Fibroblast of the aortic adventitia (primary cell): ENCODE data around the gene RNF149. TPM values are rescaled to one million over a fixed set of nuclear protein-coding genes. Genes with fewer than 3 reads are reported as not detected.
A peak's percentile ranks its signal among the peaks of the same experiment; 100 is the strongest.
"Not testable (repeated sequence)": the region's sequence is repeated elsewhere in the genome, so short reads cannot be mapped to it uniquely, and the experiment has no call there.

Experiments
- DNase-seq: peaks from one replicate; pipeline ENCODE4 v3.0.0-alpha.2; 2010; ENCODE audit warnings: low read depth
- H3K4me3 ChIP-seq: 2 replicates; pipeline ENCODE4 v1.5.1; 2011; ENCODE audit warnings: low read depth, mild to moderate bottlenecking, control low read depth, low read length, moderate library complexity
- total RNA-seq: library from RNA; depleted of rRNA; stranded (reverse); fragments of >200 nt; gene quantifications from 2 replicates; pipeline ENCODE4 v1.2.3, GENCODE V29; 2012; ENCODE audit warnings: low replicate concordance
- TF ChIP-seq, protein P1 (sequence below): IDR thresholded peaks from 2 replicates; pipeline ENCODE4 v1.5.1; 2011; ENCODE audit warnings: mild to moderate bottlenecking, low read length, control low read depth, inconsistent platforms; ENCODE audit not compliant: insufficient read depth

Gene RNF149
- total RNA-seq, 1 donor, result 50.7 TPM

DNA sequence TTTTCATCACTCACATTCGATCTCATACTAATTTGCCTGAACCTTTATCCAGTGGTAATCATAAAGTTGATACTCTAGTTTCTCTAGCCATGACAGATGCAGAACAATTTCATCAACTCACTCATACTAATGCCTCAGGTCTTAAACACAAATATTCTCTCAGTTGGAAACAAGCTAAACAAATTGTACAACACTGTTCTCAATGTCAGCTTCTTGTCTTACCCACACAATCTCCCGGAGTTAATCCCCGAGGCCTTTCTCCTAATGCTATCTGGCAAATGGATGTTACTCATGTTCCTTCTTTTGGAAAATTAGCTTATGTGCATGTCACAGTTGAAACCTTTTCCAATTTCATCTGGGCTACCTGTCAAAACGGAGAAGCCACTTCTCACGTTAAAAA, 67.3 kb downstream of the RNF149 start:
- TF ChIP-seq, protein P1, sequence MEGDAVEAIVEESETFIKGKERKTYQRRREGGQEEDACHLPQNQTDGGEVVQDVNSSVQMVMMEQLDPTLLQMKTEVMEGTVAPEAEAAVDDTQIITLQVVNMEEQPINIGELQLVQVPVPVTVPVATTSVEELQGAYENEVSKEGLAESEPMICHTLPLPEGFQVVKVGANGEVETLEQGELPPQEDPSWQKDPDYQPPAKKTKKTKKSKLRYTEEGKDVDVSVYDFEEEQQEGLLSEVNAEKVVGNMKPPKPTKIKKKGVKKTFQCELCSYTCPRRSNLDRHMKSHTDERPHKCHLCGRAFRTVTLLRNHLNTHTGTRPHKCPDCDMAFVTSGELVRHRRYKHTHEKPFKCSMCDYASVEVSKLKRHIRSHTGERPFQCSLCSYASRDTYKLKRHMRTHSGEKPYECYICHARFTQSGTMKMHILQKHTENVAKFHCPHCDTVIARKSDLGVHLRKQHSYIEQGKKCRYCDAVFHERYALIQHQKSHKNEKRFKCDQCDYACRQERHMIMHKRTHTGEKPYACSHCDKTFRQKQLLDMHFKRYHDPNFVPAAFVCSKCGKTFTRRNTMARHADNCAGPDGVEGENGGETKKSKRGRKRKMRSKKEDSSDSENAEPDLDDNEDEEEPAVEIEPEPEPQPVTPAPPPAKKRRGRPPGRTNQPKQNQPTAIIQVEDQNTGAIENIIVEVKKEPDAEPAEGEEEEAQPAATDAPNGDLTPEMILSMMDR, result no peak
- no peak overlapping the region for H3K4me3 ChIP-seq
- no peak for DNase-seq

DNA sequence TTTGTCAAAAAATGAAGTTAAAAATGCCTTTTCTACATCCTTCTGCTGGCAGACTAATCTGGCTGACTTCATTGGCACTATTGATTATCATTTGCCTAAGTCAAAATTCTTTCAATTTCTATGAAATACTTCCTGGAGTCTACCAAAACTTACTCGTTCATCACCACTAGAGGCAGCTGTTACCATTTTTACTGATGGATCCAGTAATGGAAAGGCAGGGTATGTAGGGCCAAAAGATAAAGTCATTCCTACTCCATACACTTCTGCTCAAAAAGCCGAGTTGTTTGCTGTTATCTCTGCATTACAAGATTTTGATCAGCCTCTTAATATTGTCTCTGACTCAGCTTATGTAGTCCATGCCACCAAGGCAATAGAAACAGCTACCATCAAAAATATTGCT, 67.8 kb downstream of the RNF149 start:
- TF ChIP-seq, protein P1, result peak; percentile 63
- not testable (repeated sequence) for H3K4me3 ChIP-seq
- DNase-seq, result peak; percentile 38

DNA sequence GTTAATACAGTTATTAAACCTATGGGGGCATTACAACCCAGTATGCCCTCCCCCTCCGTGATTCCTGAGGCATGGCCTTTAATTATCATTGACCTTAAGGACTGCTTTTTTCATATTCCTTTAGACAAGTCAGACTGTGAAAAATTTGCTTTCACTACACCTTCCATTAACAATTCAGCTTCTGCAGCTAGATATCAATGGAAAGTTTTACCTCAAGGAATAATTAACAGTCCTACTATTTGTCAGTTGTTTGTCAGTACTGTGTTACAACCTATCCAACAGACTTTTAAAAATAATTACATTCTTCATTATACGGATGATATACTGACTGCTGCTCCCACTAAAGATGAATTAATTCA, 68.8 kb downstream of the RNF149 start:
- not testable (repeated sequence) for H3K4me3 ChIP-seq

DNA sequence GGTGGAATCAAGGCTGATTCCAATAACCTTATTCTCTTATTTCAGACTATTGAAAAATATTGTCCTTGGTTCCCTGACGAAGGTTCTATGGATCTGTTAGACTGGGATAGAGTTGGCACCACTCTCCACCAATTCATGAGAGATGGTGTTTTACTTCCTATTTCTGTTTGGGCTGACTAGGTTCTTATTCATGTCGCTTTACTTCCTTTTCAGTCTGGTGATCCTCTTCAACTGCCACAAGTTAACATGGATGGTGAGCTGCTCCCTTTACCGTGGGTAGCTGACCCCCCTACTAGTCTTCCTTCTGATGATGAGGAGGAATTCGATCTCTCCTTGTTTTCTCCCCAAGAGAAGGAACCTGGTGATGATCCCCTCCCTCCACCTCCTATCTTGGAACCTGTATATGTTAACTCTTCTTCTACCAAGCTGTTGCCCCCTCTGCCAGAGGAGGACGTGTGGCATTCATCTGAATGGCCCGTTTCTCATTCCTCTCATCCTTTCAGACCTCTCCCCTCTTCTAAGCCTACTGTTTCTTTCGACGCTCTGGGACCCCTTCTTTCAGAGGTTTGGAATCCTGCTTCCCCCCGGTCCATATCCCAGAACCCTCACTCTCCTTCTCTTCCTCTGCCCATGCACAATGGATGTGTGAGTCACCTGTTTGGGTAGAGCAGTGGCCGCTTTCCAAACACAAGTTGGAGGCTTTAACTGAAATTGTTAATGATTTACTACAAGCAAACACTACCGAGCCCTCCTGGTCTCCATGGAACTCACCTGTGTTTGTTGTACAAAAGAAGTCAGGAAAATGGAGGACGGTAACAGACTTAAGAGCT, 69.4 kb downstream of the RNF149 start:
- H3K4me3 ChIP-seq, result no peak overlapping the region

More for the DNA sequence above, 68.8 kb downstream of the RNF149 start:
- not testable (repeated sequence) for DNase-seq

DNA sequence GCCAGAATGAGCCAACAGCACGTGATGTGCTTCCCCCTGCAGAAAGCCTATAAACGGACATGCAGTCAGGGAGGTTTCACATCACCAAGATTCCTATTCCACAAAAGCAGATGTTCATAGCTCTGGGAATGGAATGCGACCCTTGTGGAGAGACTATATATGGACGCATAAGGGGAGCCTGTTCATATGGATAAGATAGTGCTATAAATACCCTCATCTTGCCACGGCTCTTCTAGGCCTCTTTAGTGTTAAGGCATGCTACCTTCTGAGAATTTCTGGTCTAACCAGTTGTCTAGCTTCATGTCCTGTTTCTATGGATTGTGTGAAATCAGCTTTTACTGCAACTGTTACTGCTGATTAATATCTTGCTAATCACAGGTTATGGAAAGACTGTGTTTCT, 70.6 kb downstream of the RNF149 start:
- DNase-seq, H3K4me3 ChIP-seq: not testable (repeated sequence)

More for the DNA sequence above, 69.4 kb downstream of the RNF149 start:
- TF ChIP-seq, protein P1, result no peak
- no peak for DNase-seq

DNA sequence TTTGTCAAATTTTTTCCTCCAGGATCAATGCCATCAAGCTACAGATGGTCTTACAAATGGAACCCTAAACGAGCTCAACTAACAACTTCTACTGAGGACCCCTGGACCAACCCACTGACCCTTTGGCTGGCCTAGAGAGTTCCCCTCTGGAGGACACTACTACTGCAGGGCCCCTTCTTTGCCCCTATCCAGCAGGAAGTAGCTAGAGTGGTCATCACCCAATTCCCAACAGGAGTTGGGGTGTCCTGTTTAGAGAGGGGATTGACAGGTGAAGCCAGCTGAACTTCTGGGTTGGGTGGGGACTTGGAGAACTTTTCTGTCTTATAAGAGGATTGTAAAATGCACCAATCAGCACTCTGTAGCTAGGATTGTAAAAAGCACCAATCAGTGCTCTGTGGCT, 72.5 kb downstream of the RNF149 start:
- DNase-seq, result not testable (repeated sequence)

DNA sequence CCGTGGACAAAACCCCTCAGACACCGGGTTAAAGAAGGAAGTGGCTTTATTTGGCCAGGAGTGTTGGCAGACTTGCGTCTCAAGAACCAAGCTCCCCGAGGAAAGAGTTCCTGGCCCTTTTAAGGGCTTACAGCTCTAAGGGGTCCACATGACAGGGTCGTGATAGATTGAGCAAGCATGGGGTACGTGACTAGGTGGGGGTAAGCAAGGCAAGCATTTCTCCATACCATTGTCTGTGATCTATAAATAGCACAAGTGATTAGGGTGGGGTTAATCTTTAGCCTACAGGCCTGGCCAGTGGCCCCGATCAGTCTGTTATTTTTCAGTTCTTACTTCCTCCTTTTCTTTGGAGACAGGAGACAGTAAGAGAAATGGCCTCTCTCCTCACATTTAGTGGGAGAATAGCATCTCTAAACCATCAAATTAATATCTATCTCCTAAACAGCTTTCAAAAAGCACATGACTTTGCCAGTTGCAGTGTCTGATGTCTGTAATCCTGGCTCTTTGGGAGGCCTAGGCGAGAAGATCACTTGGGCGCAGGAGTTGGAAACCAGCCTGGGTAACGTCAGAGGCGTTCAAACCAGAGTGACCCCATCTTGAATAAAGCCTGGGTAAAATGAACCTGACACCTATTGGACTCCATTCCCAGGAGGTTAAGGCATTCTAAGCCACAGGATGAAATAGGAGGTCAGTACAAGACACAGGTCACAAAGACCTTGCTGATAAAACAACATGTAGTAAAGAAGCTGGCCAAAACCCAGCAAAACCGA, 74.1 kb downstream of the RNF149 start:
- no peak overlapping the region for H3K4me3 ChIP-seq
- TF ChIP-seq, protein P1, result no peak
- no peak for DNase-seq

More for the DNA sequence above, 72.5 kb downstream of the RNF149 start:
- not testable (repeated sequence) for H3K4me3 ChIP-seq

DNA sequence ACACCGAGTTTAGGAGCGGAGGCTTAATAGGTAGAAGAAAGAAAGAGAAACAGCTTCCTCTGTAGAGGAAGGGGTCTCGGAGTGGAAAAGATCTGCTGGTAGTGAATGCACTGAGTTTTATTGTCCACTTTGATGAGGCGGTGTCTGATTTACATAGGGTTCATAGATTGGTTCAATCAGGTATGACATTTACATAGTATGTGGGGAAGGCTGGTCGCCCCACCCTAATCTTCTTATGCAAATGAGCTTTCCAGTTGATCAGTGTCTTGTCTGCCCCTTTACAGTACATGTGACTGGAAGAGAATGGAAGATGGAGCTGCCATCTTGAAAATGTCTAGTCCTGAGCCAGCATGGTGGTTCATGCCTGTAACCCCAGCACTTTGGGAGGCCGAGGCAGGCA, 75.7 kb downstream of the RNF149 start:
- TF ChIP-seq, protein P1, result no peak
- no peak for DNase-seq
- no peak overlapping the region for H3K4me3 ChIP-seq
